HG02678 (cell line): Measurements from ENCODE around the gene TMEM31.
"Not testable (repeated sequence)": the region's sequence is repeated elsewhere in the genome, so short reads cannot be mapped to it uniquely, and the experiment has no call there.

Source experiments
- ATAC-seq: cut with Tn5 transposase; IDR thresholded peaks from one replicate; pipeline ENCODE4 v1.9.1; 2021; ENCODE audit warnings: mild to moderate bottlenecking, moderate library complexity; ENCODE audit not compliant: unreplicated experiment

The TMEM31 gene

GRCh38 chrX:103722505-103722904 is 11.8 kb downstream of the TMEM31 start:
- ATAC-seq = no peak

DNA sequence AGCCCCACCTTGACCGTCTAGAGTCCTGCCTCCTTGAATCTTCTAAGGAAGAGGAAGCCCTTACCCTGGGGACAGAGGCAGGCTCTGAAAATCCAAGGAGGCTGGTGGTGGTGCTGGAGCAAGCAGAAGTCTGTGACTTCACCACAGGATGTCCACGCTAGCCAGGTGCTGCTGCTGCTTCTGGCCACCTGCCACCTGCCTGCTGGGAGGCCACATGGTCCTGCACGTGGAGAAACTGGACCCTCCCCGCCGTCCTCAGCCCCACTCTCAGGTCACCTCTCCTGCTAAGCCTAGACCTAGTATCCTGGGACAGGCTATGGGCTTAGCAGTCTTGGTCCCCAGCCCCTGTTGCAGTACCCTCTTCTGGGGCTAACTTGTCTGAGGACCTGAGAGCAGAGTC is 15.8 kb downstream of the TMEM31 start:
- no peak for ATAC-seq

DNA sequence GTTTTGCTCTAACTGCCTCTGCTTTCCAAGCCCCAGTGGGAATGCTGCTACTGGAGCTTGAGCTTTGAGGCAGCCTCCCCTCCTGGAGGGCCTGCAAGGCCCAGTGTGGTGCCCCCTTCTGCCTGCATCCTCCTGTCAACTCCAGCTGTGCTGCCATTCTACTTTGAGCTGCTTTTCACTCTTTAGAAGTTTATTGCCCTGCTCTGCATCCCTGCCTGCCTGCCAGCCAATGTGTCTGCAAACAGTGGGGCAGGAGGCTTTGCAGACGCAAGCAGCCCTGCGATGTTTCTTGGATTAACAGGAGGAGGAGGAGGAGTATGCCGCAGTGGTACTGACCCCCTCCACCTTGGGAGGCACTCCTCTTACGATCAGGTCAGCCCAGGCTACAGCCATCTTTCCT is 16.4 kb downstream of the TMEM31 start:
- no peak for ATAC-seq

- no peak for ATAC-seq
Observed at GRCh38 chrX:103729015-103729414, 18.3 kb downstream of the TMEM31 start.

DNA sequence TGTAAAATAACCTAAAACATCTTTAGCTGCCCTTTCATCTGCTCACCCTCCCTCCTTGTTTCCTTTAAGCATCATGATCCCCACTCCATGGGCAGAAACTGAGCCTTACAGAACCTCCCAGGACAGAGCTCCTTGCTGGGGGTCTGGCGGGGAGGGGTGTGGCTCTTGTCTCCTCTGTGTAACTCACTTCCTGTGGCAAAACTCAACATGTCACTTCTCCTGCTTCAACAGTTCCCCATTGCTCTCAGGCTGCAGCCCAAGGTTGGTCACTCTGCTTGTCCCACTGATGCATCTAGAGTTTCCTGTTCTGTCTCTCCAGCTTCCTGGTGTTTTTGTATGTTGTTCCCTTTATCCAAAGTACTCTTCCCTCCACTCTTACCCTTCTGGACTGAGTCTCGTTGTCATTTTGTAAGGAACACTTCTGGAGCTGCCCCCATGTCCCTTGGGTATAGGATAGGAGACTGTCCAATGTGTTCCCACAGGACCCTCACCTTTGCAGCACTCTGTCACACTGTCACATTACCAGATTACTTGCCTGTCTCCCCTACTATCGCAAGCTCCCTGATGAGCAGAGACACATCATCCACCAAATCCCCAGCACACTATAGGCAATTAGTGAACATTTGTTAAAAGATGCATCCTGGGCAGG is 19.6 kb downstream of the TMEM31 start:
- ATAC-seq = no peak

DNA sequence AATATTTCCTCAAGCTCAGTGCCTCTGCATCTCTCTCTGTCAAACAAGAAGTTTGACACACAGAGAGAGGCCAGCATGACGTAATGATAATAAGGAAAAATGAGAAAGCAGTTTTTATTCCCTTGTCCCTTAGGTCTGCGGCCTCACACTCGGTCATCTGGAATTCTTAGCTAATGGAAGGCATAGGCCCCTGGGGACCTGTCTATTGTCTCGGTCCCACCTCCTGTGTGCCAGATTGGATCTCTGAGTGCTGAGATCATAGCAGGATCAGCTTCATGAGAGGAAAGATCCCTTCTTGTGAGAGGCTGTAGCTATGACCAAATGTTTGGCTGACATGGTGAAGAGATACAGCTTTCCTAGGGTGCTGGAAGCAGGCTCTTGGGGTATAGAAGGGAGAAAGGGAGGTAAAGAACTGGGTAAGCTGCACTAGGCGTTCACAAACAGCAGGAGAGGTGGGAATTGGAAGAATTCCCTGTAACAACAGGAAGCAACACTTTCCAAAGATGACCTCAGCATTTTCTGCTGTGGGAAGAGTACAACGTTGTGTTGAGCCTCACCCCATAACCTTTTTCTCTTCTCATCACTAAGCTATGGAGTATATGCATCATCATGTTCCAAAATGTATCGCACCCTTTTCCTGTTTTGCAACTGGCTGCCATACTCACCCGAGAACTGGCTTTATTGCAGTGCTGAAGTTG is 20.2 kb downstream of the TMEM31 start:
- ATAC-seq = no peak

DNA sequence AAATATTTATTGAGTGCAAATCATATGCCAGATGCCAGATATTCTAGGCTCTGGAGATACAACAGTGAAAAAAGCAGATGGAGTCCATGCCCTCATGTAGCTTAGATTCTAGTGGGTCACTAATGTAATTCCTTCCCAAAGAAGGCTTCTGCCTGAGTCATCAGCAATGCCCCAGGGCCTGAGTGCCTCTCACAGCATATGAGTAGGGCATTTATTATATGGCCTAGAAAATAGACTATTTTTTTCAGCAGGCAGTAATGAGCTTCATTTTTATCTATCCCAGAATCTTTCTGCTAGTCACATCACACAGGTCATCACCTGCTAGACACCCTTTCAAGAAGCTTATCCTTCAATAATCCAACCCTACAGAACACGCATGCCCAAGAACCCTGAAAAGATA is 22.3 kb downstream of the TMEM31 start:
- ATAC-seq = no peak

- no peak for ATAC-seq
Observed at GRCh38 chrX:103734125-103734760, 23.5 kb downstream of the TMEM31 start.

- no peak for ATAC-seq
Observed at GRCh38 chrX:103737696-103738095, 27.0 kb downstream of the TMEM31 start.

DNA sequence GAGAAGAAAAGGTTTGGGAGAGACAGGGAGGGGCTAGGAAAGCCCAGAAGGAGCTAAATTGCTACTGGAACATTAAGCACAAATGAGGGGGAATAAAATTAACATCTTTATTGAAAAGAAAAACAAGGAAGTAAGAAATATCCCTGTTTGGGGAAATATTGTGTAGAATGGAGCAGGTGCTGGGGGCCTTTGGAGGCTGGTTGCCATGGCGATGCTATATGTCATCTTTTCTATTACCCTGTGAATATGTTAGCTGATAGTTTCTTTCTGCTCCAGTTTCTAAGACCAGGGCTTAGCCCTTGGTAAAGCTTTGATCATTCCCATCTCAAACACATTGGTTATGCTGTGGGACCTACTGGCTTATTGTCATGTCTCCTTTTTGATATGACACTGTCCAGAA is 28.7 kb downstream of the TMEM31 start:
- no peak for ATAC-seq

DNA sequence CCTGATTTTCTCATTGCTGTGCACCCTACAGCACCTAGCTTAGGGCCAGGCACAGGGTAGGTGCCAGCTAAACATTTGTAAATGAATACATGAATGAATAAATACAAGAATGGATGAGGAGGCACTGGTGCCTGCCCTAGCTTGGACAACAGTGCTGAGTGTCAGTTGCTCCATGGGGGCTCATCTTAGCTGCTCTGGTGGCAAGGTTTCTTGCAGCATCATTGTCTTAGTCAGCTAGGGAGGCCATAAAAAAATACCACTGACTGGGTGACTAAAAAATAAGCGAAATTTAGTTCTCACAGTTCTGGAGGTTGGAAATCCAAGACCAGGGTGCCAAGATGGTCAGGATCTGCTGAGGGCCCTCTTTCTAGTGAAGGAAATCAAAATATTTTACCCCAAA is 31.2 kb downstream of the TMEM31 start:
- ATAC-seq = no peak

DNA sequence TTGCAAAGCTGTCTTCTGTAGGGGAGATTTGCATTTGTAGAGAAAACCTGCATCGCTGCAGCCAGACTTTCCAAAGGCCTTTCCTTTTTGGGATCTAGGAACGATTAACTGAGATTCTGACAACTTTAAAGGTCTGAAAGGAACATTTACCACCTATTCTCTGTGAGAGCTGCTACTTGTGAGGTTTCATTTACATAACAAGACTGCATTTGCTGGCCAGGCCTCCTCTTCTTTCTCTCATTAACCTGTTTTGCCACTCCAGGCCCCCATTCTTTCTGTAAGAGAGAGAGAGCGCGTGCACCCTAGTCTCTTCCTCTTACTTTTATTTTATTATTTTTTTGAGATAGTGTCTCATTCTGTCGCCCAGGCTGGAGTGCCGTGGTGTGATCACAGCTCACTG is 31.6 kb downstream of the TMEM31 start:
- no peak for ATAC-seq

- no peak for ATAC-seq
Observed at GRCh38 chrX:103747163-103747562, 36.5 kb downstream of the TMEM31 start.

- ATAC-seq = no peak
Observed at GRCh38 chrX:103754401-103754800, 43.7 kb downstream of the TMEM31 start.

DNA sequence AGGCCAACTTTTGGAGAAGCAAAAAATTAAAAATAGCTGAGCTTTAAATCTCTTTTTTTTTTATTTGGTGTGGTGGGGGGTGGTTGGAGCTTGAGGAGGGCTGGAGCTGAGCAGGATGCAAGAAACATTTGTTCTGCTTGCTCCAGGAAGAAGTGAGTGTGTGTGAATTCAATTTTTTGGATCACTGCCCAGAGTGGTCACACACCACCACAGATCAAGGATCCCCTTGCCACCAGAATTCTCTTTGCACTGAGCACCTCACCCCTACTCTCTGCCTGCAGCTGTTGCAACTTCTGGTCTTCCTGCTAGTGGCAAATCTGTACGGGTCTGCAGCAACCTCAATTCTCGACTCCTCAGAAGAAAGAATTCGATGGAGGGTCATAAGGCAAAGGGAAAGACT is 46.0 kb downstream of the TMEM31 start:
- ATAC-seq = no peak

DNA sequence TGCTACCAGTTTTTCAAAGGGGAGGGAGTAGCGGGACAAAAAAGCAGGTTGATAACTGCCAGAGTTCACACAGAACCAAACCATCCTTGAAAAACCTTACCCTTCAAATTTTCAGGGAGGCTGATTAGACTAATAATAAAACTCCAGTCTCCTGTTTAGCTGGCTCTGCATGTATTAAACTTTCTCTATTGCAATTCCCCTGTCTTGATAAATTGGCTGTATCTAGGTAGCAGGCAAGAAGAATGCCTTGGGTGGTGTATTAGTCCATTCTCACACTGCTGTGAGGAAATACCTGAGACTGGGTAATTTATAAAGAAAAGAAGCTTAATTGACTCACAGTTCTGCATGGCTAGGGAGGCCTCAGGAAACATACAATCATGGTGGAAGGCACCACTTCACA is 47.8 kb downstream of the TMEM31 start:
- ATAC-seq = no peak

- ATAC-seq = not testable (repeated sequence)
Observed at GRCh38 chrX:103763541-103763940, 52.8 kb downstream of the TMEM31 start.
